Activated CD4-positive, alpha-beta memory T cell treated with anti-CD3 and anti-CD28 coated beads for 36 hours (primary cell): ENCODE data around the gene RNF223. TPM values are rescaled to one million over a fixed set of nuclear protein-coding genes. Genes with fewer than 3 reads are reported as not detected.
"Not testable (repeated sequence)": the region's sequence is repeated elsewhere in the genome, so short reads cannot be mapped to it uniquely, and the experiment has no call there.

Experiments used
- CTCF ChIA-PET: fragments of 350-600 bp; sonication (Branson Sonifier 250); formaldehyde crosslinking; loops from one replicate; lab custom pipeline; 2021; ENCODE audit warnings: antibody characterized with exemption, inconsistent platforms; lab: Charles Lee
- POLR2A ChIA-PET: fragments of 350-600 bp; sonication (Branson Sonifier 250); formaldehyde crosslinking; loops from one replicate; lab custom pipeline; 2021; ENCODE audit warnings: antibody characterized with exemption; lab: Charles Lee
- DNase-seq: peaks from one replicate; pipeline ENCODE4 v3.0.0-alpha.2; 2020
- H3K27ac Mint-ChIP-seq: one replicate; pipeline ENCODE4 v1.8.0; 2021; ENCODE audit warnings: mixed read lengths
- H3K27me3 Mint-ChIP-seq: one replicate; pipeline ENCODE4 v1.8.0; 2021; ENCODE audit warnings: mixed read lengths
- H3K36me3 Mint-ChIP-seq: one replicate; pipeline ENCODE4 v1.8.0; 2021; ENCODE audit warnings: mixed read lengths
- H3K4me1 Mint-ChIP-seq: one replicate; pipeline ENCODE4 v1.8.0; 2021; ENCODE audit warnings: low read depth, mixed read lengths
- H3K4me3 Mint-ChIP-seq: one replicate; pipeline ENCODE4 v1.8.0; 2021; ENCODE audit warnings: mild to moderate bottlenecking, mixed read lengths
- H3K9me3 Mint-ChIP-seq: one replicate; pipeline ENCODE4 v1.8.0; 2021; ENCODE audit warnings: mixed read lengths
- intact Hi-C: fragments of 100-400 bp; cut with micrococcal nuclease; formaldehyde crosslinking; loops from one replicate; pipeline ENCODE4 v1.15.1; 2023
- total RNA-seq, 2 experiments: library from RNA; stranded (reverse); gene quantifications; one replicate each; pipeline ENCODE4 v1.2.3, GENCODE V29; 2021

RNF223 gene
- total RNA-seq, 2 experiments from 2014 or later = not detected

GRCh38 chr1:1034439-1034781 lies 39.7 kb downstream of the RNF223 start:
- Mint-ChIP-seq H3K27me3 (peaks cover 36% of the 10 kb centered on the region), H3K9me3 (no peaks in the 10 kb centered on the region), H3K27ac (no peak overlapping the region), H3K4me3 (peak overlapping the region; percentile 52), H3K4me1 (peaks cover 18% of the 10 kb centered on the region), H3K36me3 (no peaks in the 10 kb centered on the region)
- DNase-seq = no peak
- CTCF ChIA-PET = interaction anchor here (0.7 to 2.9 kb wide), 4 partner anchors 30 to 88 kb away, joined by 3 to 26 read pairs (median 6); no protein-coding TSS in a partner anchor
- intact Hi-C loops = loop anchor here (5.0 to 10.0 kb wide), 3 partner anchors 83 to 340 kb away; partner anchors contain the start of genes AURKAIP1, C1orf159 and TNFRSF18
- POLR2A ChIA-PET = interaction anchor here (1.0 kb wide), 1 partner anchor 41 kb away, joined by 3 read pairs; no protein-coding TSS in a partner anchor

GRCh38 chr1:1033731-1034438 lies 40.2 kb downstream of the RNF223 start:
- intact Hi-C loops = loop anchor here (1.0 to 10.0 kb wide), 5 partner anchors 30 to 341 kb away; partner anchors contain the start of genes AURKAIP1, C1orf159, PUSL1 and TNFRSF18
- ChIA-PET CTCF (interaction anchor here (0.7 to 2.9 kb wide), 14 partner anchors 12 to 258 kb away, joined by 3 to 26 read pairs (median 5); no protein-coding TSS in a partner anchor), POLR2A (interaction anchor here (1.0 to 1.2 kb wide), 2 partner anchors 41 to 182 kb away, joined by 3 read pairs; no protein-coding TSS in a partner anchor)
- peak; percentile 32 for DNase-seq
- H3K4me3 Mint-ChIP-seq = peak overlapping the region; percentile 43
- no peaks in the 10 kb centered on the region for H3K36me3 Mint-ChIP-seq
- no peaks in the 10 kb centered on the region for H3K9me3 Mint-ChIP-seq
- peaks cover 33% of the 10 kb centered on the region for H3K27me3 Mint-ChIP-seq
- H3K4me1 Mint-ChIP-seq = peaks cover 12% of the 10 kb centered on the region
- H3K27ac Mint-ChIP-seq = no peak overlapping the region

GRCh38 chr1:1033009-1033587 lies 41.0 kb downstream of the RNF223 start:
- CTCF ChIA-PET = interaction anchor here (0.7 to 2.9 kb wide), 14 partner anchors 12 to 338 kb away, joined by 3 to 26 read pairs (median 5); no protein-coding TSS in a partner anchor
- DNase-seq = peak; percentile 95
- intact Hi-C loops = loop anchor here (1.0 to 10.0 kb wide), 5 partner anchors 31 to 342 kb away; partner anchors contain the start of genes AURKAIP1, C1orf159, PUSL1 and TNFRSF18
- Mint-ChIP-seq H3K27me3 (peaks cover 26% of the 10 kb centered on the region), H3K36me3 (no peaks in the 10 kb centered on the region), H3K27ac (no peak overlapping the region), H3K4me1 (peaks cover 7% of the 10 kb centered on the region), H3K4me3 (no peak overlapping the region), H3K9me3 (no peaks in the 10 kb centered on the region)
- POLR2A ChIA-PET = interaction anchor here (1.0 to 1.7 kb wide), 3 partner anchors 40 to 182 kb away, joined by 3 to 4 read pairs (median 3); no protein-coding TSS in a partner anchor

GRCh38 chr1:1032424-1032823 lies 41.7 kb downstream of the RNF223 start:
- H3K27me3 Mint-ChIP-seq = peaks cover 22% of the 10 kb centered on the region
- no peaks in the 10 kb centered on the region for H3K36me3 Mint-ChIP-seq
- intact Hi-C loops = loop anchor here (5.0 to 10.0 kb wide), 3 partner anchors 85 to 342 kb away; partner anchors contain the start of genes AURKAIP1, C1orf159 and TNFRSF18
- no peaks in the 10 kb centered on the region for H3K9me3 Mint-ChIP-seq
- H3K4me3 Mint-ChIP-seq = peak overlapping the region; percentile 29
- POLR2A ChIA-PET = interaction anchor here (0.6 to 1.7 kb wide), 3 partner anchors 85 to 314 kb away, joined by 3 to 4 read pairs (median 3); no protein-coding TSS in a partner anchor
- peaks cover 7% of the 10 kb centered on the region for H3K4me1 Mint-ChIP-seq
- no peak overlapping the region for H3K27ac Mint-ChIP-seq
- CTCF ChIA-PET = interaction anchor here (0.5 to 2.9 kb wide), 10 partner anchors 13 to 339 kb away, joined by 3 to 26 read pairs (median 6); no protein-coding TSS in a partner anchor
- peak; percentile 37 for DNase-seq

GRCh38 chr1:1031659-1032235 lies 42.4 kb downstream of the RNF223 start:
- Mint-ChIP-seq H3K4me1 (peaks cover 7% of the 10 kb centered on the region), H3K4me3 (no peak overlapping the region), H3K27ac (no peak overlapping the region), H3K27me3 (peaks cover 20% of the 10 kb centered on the region), H3K9me3 (no peaks in the 10 kb centered on the region), H3K36me3 (no peaks in the 10 kb centered on the region)
- ChIA-PET CTCF (interaction anchor here (0.9 to 2.9 kb wide), 5 partner anchors 13 to 340 kb away, joined by 4 to 26 read pairs (median 6); no protein-coding TSS in a partner anchor), POLR2A (interaction anchor here (0.6 to 1.7 kb wide), 3 partner anchors 85 to 315 kb away, joined by 3 to 7 read pairs (median 4); no protein-coding TSS in a partner anchor)
- intact Hi-C loops = loop anchor here (5.0 to 10.0 kb wide), 3 partner anchors 86 to 343 kb away; partner anchors contain the start of genes AURKAIP1, C1orf159 and TNFRSF18
- no peak for DNase-seq

GRCh38 chr1:1030867-1031658 lies 43.0 kb downstream of the RNF223 start:
- DNase-seq, H3K4me1 Mint-ChIP-seq, H3K36me3 Mint-ChIP-seq, H3K27ac Mint-ChIP-seq, H3K4me3 Mint-ChIP-seq, H3K9me3 Mint-ChIP-seq: not testable (repeated sequence)
- CTCF ChIA-PET = interaction anchor here (2.2 to 2.9 kb wide), 2 partner anchors 34 to 220 kb away, joined by 7 to 26 read pairs; no protein-coding TSS in a partner anchor
- H3K27me3 Mint-ChIP-seq = peaks cover 18% of the 10 kb centered on the region
- intact Hi-C loops = loop anchor here (5.0 to 10.0 kb wide), 3 partner anchors 86 to 344 kb away; partner anchors contain the start of genes AURKAIP1, C1orf159 and TNFRSF18
- POLR2A ChIA-PET = interaction anchor here (0.6 kb wide), 1 partner anchor 141 kb away, joined by 7 read pairs; no protein-coding TSS in a partner anchor

- Mint-ChIP-seq H3K4me1 (peaks cover 7% of the 10 kb centered on the region), H3K9me3 (no peaks in the 10 kb centered on the region), H3K4me3 (no peak overlapping the region), H3K27ac (no peak overlapping the region), H3K36me3 (no peaks in the 10 kb centered on the region), H3K27me3 (peaks cover 6% of the 10 kb centered on the region)
- intact Hi-C loops = no loop called here
- DNase-seq = no peak
- ChIA-PET POLR2A (interaction anchor here (1.1 kb wide), 1 partner anchor 14 kb away, joined by 3 read pairs; no protein-coding TSS in a partner anchor), CTCF (no interaction called here)
Observed at GRCh38 chr1:1027791-1028190, 46.3 kb downstream of the RNF223 start.

- CTCF ChIA-PET = no interaction called here
- Mint-ChIP-seq H3K27me3 (peaks cover 4% of the 10 kb centered on the region), H3K27ac (no peak overlapping the region), H3K4me3 (no peak overlapping the region), H3K36me3 (no peaks in the 10 kb centered on the region), H3K9me3 (no peaks in the 10 kb centered on the region), H3K4me1 (no peaks in the 10 kb centered on the region)
- intact Hi-C loops = no loop called here
- DNase-seq = no peak
- POLR2A ChIA-PET = interaction anchor here (1.1 kb wide), 1 partner anchor 13 kb away, joined by 3 read pairs; no protein-coding TSS in a partner anchor
Observed at GRCh38 chr1:1026599-1027413, 47.3 kb downstream of the RNF223 start.

GRCh38 chr1:1025730-1026129 lies 48.4 kb downstream of the RNF223 start:
- no peaks in the 10 kb centered on the region for H3K9me3 Mint-ChIP-seq
- CTCF ChIA-PET = interaction anchor here (0.6 kb wide), 1 partner anchor 37 kb away, joined by 3 read pairs; no protein-coding TSS in a partner anchor
- DNase-seq = no peak
- POLR2A ChIA-PET = no interaction called here
- H3K27me3 Mint-ChIP-seq = peaks cover 9% of the 10 kb centered on the region
- no peaks in the 10 kb centered on the region for H3K36me3 Mint-ChIP-seq
- H3K4me3 Mint-ChIP-seq = no peak overlapping the region
- H3K27ac Mint-ChIP-seq = no peak overlapping the region
- intact Hi-C loops = no loop called here
- no peaks in the 10 kb centered on the region for H3K4me1 Mint-ChIP-seq
